Neural cell (in vitro differentiated cells): ENCODE results near the gene PDHX.

Source experiments
- EP300 ChIP-seq: fragments of 450-650 bp; conservative IDR thresholded peaks from 2 replicates; pipeline ENCODE4 v1.6.1; 2014; ENCODE audit warnings: antibody characterized with exemption, mild to moderate bottlenecking, moderate library complexity; ENCODE audit not compliant: poor library complexity, severe bottlenecking
- MXI1 ChIP-seq: fragments of 450-650 bp; conservative IDR thresholded peaks from 2 replicates; pipeline ENCODE4 v1.6.1; 2014; ENCODE audit warnings: antibody characterized with exemption, mild to moderate bottlenecking; ENCODE audit not compliant: poor library complexity, severe bottlenecking
- POLR2AphosphoS5 ChIP-seq: IDR thresholded peaks from 2 replicates; pipeline ENCODE4 v1.6.1; 2012
- TAF1 ChIP-seq: IDR thresholded peaks from 2 replicates; pipeline ENCODE4 v1.6.1; 2012; ENCODE audit warnings: low read depth
- TF ChIP-seq, protein P1 (sequence below): fragments of 450-650 bp; IDR thresholded peaks from 2 replicates; pipeline ENCODE4 v1.5.1; 2014; ENCODE audit warnings: antibody characterized with exemption, mild to moderate bottlenecking, moderate library complexity; ENCODE audit not compliant: poor library complexity, severe bottlenecking

DNA sequence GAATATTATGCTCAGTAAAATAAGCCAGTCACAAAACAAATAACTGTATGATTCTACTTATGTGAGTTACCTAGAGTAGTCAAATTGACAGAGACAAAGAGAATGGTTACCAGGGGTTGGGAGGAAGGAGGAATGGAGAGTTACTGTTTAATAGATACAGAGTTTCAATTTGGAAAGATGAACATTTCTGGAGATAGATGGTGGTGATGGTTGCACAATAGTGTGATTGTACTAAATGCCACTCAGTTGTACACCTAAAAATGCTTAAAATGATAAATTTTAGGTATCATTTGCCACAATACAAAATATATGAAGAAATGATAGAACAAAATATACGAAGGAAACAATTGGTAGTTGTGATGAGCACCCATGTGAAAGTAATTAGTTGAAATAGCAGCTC lies 43.4 kb downstream of the PDHX start:
- TF ChIP-seq, protein P1, sequence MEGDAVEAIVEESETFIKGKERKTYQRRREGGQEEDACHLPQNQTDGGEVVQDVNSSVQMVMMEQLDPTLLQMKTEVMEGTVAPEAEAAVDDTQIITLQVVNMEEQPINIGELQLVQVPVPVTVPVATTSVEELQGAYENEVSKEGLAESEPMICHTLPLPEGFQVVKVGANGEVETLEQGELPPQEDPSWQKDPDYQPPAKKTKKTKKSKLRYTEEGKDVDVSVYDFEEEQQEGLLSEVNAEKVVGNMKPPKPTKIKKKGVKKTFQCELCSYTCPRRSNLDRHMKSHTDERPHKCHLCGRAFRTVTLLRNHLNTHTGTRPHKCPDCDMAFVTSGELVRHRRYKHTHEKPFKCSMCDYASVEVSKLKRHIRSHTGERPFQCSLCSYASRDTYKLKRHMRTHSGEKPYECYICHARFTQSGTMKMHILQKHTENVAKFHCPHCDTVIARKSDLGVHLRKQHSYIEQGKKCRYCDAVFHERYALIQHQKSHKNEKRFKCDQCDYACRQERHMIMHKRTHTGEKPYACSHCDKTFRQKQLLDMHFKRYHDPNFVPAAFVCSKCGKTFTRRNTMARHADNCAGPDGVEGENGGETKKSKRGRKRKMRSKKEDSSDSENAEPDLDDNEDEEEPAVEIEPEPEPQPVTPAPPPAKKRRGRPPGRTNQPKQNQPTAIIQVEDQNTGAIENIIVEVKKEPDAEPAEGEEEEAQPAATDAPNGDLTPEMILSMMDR: no peak
- TF ChIP-seq TAF1: no peak
- TF ChIP-seq POLR2AphosphoS5: no peak
- TF ChIP-seq MXI1: no peak
- TF ChIP-seq EP300: no peak
